ENCODE measurements around the gene TRIM21.
"Not testable (repeated sequence)": the region's sequence is repeated elsewhere in the genome, so short reads cannot be mapped to it uniquely, and the experiment has no call there.

The TRIM21 gene

GRCh38 chr11:4393209-4393857, at the start of gene TRIM21:
Gene TRIM21, minus strand, starts transcription at chr11:4393702. Its CDS starts 3,293 bp downstream, at chr11:4390409.
- peak; percentile 70 for DNase-seq (ENCODE audit: low read depth)

- DNase-seq (ENCODE audit: low read depth): no peak
Measured at GRCh38 chr11:4441515-4441914, 48.0 kb upstream of the TRIM21 start.

GRCh38 chr11:4436411-4436810, 42.9 kb upstream of the TRIM21 start:
- no peak for DNase-seq (ENCODE audit: low read depth)

DNA sequence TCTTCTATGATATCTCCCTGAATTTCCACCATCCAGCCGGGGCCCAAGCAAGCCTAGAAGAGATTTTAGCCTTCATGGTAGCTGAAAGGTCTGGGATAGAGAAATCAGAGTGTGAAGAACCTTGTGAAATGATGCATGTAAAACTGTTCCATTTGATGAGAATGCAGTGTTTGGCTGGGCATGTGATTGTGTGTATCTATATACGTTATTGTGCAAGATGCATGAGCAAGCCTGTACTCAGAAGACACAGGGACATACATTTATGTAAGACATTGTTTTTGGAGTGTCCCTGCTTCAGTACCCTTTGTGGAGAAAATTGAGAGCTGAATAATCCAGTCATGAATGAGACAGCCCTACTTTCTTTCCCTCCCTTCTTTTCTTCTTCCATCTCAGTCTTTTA, 40.4 kb upstream of the TRIM21 start:
- DNase-seq (ENCODE audit: low read depth): no peak

- DNase-seq (ENCODE audit: low read depth): no peak
Measured at GRCh38 chr11:4430051-4430450, 36.5 kb upstream of the TRIM21 start.

DNA sequence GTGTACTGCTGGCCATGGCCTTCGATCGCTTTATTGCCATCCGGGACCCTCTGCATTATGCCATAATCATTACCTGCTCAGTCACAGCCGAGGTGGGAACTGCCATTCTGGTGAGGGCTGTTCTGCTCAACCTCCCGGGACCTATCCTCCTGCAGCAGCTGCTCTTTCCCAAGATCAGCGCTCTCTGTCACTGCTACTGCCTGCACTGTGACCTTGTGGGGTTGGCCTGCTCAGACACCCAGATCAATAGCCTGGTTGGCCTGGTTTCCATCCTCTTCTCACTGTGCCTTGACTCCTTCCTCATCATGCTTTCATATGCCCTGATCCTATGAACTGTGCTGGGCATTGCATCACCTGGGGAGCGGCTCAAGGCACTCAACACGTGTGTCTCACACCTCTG, 24.9 kb upstream of the TRIM21 start:
- DNase-seq (ENCODE audit: low read depth): no peak

GRCh38 chr11:4416816-4417215, 23.3 kb upstream of the TRIM21 start:
- no peak for DNase-seq (ENCODE audit: low read depth)

GRCh38 chr11:4416306-4416705, 22.8 kb upstream of the TRIM21 start:
- DNase-seq (ENCODE audit: low read depth): no peak

- DNase-seq (ENCODE audit: low read depth): not testable (repeated sequence)
Measured at GRCh38 chr11:4406206-4406605, 12.7 kb upstream of the TRIM21 start.

DNA sequence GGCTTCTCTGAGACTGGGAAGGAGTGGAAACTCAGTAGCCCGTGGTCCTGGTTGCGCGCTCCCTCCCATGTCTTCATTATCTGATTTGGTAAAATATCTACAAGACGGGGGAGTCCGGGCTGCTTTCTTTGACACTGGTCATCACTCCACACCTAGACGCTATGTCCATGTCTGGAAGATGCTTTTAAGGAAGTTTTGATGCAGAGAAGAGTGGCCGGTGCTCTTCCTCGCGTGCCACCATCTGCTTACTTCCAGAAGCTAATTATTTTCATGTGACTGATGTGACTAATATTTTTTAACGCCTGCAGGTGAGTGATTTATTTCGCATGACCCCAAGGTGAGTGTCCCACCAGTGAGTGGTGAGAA, 339 bp upstream of the TRIM21 start:
- DNase-seq (ENCODE audit: low read depth): no peak

DNA sequence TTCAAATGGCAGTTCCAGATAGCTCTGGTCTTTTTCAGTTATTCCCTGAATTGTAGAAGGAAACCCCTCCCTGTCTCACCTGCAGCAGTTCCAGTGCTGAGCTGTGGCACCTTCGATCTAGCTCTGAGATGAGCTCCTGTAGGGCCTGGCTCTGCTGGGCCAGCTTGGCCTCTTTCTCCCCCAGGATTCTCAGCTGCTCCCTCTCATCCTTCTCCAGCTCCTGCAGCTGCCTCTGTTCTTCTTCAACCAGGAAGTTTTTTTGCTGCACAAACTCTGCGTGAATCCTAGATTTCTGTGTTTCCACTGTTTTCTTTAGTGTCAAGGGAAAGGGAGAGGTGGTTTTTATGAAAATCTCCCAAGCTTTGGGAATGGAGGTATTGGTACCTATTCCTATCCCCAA, 5.3 kb downstream of the TRIM21 start:
- no peak for DNase-seq (ENCODE audit: low read depth)

- DNase-seq (ENCODE audit: low read depth): no peak
Measured at GRCh38 chr11:4385978-4386740, 7.3 kb downstream of the TRIM21 start.

DNA sequence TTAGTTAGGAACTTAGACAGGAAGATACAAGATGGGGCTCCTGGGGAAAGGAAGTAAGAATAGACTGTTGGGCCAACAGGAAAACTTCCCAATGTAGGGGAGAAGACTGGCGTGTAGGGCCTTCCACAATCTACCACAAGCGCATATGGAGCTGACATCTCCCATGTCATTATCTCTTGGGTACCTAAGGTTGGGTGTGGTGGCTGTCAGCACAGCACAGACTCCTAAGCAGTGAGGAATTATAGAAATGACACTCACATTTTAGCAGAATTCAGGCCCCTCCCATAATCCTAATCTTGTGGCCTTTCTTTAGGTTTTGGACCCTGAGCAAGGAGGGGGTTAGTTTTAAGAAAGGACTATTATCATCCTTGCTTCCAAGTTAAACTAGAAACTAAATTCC, 11.6 kb downstream of the TRIM21 start:
- no peak for DNase-seq (ENCODE audit: low read depth)

GRCh38 chr11:4375431-4376140, 17.9 kb downstream of the TRIM21 start:
- DNase-seq (ENCODE audit: low read depth): no peak

- DNase-seq (ENCODE audit: low read depth): no peak
Measured at GRCh38 chr11:4370166-4370565, 23.3 kb downstream of the TRIM21 start.

DNA sequence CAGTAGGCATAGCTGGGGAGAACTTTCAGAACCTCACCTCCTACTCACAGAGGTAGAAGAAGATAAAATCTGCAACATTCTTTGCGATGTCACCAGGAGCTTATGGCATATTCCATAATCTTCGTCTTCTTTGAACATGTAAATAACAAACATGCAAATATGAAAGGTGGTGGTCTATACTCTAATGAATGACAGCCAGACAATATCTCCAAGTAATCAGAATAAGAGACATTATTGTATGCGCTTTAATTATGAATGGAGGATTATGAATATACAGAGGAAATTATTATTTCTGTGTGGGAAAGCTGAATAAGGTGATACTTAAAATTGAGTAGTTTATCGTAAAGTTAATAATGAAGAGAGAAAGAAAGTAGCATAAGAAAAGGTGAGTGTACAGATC, 25.2 kb downstream of the TRIM21 start, which contains the start of gene OR52B4:
Gene OR52B4 (minus strand): TSS at position 101 of the 400 bp plus-strand sequence. CDS start 91 bp downstream, at position 10.
- no peak for DNase-seq (ENCODE audit: low read depth)

DNA sequence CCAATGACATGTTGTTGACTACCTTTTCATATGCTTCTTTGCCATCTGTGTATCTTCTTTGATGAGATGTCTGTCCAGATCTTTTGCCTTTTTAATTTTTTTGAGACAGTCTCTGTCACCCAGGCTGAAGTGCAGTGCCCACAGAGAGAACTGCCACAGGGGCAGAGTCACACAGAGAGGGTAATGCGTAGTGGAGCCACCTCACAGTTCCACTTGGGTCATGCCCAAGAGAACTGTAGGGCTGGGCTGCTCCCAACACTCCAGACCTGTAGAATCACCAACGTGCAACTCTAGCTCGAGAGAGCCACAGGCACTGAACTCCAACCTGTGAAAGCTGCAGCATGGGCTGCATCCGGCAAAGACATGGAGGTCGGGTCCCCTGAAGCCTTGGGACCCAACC, 45.4 kb downstream of the TRIM21 start:
- DNase-seq (ENCODE audit: low read depth): not testable (repeated sequence)

DNA sequence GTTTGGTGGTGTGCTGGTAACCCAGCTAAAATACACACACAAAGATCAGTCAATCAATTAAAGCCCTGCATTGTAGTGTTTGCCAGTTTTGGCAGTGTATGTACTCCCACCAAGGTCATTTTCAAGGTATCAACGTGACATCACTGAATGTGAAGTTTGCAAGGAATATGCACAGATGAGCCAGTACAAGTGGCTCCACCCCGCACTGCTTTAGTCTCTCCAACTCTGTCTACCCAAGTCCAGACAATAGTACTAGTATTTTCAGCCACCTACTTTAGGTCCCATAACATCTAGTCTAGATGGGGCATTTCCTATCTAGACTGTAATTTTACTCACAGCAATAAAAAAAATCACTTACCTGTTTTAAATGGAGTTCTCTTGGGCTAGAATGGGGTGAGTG, 48.1 kb downstream of the TRIM21 start:
- DNase-seq (ENCODE audit: low read depth): not testable (repeated sequence)

All from T-helper 22 cell (primary cell).